SKM-1 treated with dmso at 0.1 percent for 144 hours (cell line): ENCODE results near the gene PDE6A.

ENCODE experiments used
- DNase-seq: peaks from one replicate; lab custom pipeline; 2025; ENCODE audit not compliant: unreplicated experiment; lab: John Stamatoyannopoulos, UW

The PDE6A gene

DNA sequence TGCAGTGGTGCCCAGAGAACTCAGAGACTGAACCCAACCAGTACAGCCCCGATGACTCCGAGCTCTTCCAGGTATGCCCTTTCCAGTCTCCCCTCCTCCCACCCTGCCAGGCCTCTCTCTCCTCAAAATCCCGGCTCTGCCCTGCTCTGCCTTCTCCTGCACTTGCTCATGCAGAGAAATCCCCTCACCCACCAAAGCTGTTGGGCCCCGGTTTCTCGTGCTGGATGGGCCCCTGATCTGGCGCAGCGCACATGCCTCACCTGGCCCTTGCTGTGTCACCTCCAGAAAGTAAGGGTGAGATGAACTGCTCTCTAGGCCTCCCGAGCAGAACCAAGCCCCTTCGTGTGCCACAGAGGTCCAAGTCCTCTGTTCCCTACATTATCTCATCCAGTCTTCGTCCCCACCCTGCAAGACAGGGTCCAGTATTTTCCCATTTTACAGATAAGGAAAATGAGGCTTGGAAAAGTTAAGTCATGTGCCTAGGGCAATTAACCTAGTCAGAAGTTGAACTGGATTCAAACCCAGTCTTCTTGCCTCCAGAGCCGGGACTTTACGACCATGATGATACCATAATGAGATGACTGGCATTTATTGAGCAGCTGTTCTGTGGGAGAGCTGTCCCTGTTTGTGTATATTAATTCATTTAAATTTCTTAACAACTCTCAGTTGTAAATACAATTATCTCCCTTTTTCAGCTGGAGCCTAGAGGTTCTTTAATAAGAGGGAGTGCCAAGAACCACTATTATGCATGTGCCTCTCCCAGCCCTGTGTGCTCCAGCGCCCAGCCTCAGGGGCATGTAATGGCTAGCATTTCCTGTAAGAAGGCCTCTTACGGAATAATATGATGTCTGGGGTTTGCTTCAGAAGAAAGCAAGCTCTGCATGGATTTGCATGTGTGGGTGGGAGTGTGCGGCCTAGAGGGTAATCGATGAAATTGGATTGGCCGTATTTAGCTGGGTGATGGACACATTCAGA is 123.8 kb downstream of the PDE6A start:
- DNase-seq, result no peak

DNA sequence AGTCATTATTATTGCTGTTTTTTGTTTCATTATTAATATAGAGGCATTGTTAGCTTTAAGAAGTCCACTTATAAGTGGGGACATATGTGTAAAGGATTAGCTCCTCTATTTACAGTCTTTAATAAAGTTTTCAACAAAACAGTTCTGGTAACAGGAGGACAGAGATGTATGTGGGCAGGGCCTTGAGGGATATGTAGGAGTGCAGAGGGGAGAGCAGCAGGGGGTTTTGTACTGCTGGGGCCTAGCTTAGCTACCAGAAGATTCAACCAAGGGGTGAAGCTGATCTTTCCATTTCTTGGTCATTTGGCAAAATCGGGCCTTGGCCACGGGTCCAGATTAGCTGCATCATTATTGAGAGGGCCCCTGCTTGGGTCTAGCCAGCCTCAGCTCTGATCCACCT is 124.6 kb downstream of the PDE6A start:
- DNase-seq, result no peak

DNA sequence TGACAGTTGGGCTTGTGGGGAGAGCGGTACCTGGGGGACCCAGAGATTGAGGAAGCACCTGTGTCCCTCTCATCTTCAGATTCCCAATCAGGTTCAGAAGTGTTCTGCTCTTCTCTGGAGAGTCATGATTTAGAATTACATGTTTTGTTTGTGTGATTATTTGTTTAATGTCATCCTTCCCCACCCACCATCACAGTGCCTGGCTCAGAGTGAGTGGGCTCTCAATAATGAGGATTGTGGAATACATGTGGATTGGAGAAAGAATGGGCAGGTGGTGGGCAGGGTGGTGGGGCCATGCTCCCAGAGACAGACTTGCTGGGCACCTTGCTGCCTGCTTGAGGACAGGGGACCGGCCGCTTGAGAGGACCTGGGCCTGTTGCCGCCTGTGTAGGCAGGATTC is 126.5 kb downstream of the PDE6A start:
- no peak for DNase-seq

DNA sequence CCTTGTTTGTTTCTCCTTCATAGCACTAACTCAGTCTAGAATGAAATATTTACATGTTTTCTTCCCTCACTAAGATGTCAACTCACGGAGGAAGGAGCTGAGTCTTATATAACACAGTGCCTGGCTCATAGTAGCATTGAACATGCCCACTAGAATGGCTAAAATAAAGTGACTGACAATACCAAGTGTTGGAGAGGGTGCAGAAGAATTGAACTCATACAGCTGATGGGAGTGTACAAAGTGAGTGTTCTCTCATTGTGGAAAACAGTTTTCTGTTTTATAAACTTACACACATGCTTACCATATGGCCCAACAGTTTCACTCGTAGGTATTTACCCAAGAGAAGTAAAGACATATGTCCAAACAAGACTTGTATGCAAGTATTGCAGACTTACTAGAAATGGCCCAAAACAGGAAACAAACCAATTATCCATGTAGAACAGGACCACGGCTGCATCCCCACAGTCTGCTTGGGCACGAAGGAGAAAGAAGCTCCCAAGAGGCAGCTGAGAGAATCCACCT is 127.0 kb downstream of the PDE6A start:
- no peak for DNase-seq

DNA sequence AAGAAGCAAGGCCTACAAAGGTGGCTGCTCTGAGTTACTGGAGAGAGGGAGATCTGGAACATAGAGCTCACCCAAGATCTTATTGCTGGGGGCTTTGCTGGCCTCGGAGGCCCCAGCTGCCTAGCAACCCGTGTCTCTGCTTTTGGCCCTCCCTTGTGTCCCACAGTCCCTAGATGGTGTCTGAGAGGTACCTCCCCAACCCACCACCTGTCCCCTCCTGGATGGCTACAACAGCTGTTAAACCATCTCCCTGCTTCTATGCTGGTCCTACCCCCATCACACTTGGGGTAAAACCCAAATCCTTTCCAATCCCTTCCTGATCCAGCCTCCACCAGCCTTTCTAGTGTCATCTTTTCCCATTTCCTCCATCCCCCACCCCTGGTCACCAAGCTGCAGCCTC is 127.9 kb downstream of the PDE6A start:
- no peak for DNase-seq

DNA sequence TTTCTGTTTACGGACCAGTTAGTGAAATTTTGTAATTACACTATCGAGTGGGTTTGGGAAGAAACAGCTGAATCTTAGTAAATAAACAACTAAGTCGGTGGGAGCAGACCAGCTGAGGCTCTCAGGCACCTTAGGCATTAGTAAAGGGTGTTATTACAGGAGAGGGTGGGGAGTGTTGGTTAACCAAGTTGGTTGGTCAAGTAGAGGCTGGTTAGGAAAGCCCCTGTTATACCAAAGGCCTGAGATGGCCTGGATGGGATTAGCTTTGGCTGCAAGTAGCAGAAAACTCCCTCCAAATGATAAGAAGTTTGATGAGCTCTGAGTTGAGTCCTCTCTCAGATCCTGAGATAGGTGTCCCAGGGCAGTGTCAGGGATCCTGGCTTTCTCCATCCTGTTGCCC is 133.1 kb downstream of the PDE6A start:
- no peak for DNase-seq

DNA sequence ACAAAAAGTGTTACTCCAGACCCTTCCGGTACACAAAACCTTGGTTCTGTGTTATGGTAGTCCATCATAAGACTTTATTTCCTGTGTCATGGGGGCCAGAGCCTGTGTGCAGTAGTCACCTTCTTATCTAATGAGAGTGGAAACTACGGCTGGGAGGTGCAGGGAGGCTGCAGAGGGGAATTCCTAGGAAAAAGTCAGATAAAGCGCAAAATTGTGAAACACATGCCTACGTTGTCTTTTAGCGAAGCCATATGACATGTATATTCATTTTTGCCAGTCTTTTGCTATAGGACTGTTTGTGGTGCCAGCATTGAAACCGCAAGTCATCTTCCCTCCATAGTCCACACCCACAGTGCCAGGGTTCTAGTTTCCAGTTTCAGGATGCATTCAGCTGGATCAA is 133.7 kb downstream of the PDE6A start:
- no peak for DNase-seq

DNA sequence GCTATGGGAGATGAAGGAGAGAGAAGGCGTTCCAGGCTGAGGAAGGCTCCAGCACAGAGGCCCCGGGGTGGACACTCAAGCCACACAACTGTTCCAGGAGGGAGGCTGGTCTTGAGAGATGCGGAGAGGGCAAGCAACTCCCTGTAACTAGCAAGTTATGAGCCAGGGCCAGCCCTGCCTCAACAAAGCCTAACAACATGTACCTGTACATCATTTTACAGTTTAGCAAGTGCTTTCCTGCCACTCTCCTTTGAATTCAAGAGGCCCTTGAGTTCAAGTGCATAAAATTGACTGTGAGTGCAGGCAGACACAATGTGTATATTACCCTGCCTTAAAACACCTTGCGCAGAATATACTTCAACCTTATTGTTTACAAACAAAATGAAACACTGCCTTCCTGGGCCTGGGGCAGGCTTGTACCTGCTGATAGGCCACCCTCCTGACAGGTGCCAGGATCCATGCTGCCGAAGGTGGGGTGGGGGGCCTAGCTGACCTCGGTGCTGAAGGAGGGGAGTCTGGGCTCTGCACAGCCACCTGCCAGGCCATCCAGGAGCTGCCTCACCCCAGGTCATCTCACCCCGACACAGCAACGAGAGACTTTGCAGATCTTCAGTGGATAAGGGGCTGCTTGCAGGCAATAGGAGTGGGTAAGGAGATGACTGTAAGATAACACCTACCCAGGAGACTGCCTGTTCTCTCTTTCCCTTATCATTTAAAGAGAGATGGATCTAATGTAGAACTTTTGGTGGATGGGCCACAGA is 134.5 kb downstream of the PDE6A start:
- DNase-seq, result no peak

DNA sequence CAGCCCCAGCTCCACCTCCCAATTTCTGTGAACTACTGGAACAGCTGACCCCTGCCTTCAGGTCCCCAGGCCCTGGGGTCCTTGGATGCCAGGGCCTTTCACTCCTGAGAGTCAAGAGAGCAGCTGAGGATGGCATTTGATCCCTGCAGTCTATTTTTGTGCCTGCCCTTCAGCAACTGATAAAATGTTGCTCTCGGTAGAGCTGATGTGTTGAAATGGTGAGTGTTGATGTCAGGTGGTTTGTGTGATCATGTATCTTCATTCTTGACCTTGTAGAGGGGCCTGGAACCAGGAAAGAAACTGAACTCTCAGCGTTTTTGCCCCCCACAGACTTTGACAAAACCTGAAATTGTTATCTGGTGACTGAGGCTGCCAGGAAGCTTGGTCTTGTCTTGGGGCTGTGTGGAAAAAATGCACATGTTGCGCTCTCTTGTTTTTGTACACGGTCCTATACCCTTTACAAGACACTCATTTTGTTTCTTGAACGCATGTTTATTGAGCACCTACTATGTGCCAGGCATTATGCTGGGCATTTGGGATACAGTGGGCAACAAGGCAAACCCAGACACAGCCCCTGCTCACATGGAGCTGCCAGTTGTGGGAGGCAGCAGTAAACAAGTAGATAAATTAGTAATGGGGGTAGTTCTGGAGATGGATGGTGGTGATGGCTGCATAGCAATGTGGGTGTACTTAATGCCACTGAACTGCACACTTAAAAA is 136.2 kb downstream of the PDE6A start:
- DNase-seq, result no peak
